Mesothelial cell of epicardium (in vitro differentiated cells): ENCODE results near the gene PROZ. TPM values are rescaled to one million over a fixed set of nuclear protein-coding genes. Genes with fewer than 3 reads are reported as not detected.

ENCODE experiments used
- DNase-seq, 2 experiments: peaks; one replicate each; pipeline ENCODE4 v3.0.0; 2021; ENCODE audit warnings: low spot score in 2 of 2; ENCODE audit not compliant: unreplicated experiment in 2 of 2
- H3K27ac Mint-ChIP-seq: 2 replicates; pipeline ENCODE4 v1.8.0; 2021; ENCODE audit warnings: mixed read lengths
- H3K27me3 Mint-ChIP-seq: 2 replicates; pipeline ENCODE4 v1.8.0; 2021; ENCODE audit warnings: low read depth, mixed read lengths
- H3K36me3 Mint-ChIP-seq: 2 replicates; pipeline ENCODE4 v1.8.0; 2021; ENCODE audit warnings: mixed read lengths
- H3K4me1 Mint-ChIP-seq: 2 replicates; pipeline ENCODE4 v1.8.0; 2021; ENCODE audit warnings: mixed read lengths
- H3K4me3 Mint-ChIP-seq: 2 replicates; pipeline ENCODE4 v1.8.0; 2021; ENCODE audit warnings: mild to moderate bottlenecking, moderate library complexity, mixed read lengths
- H3K9me3 Mint-ChIP-seq: 2 replicates; pipeline ENCODE4 v1.8.0; 2021; ENCODE audit warnings: mixed read lengths
- total RNA-seq: library from RNA; stranded (reverse); gene quantifications from 3 replicates; pipeline ENCODE4 v1.2.1, GENCODE V29; 2021
- TF ChIP-seq, protein P1 (sequence below): fragments of 200-600 bp; sonication (generic); IDR thresholded peaks from one replicate; pipeline ENCODE4 v1.5.0; 2021; ENCODE audit warnings: antibody characterized with exemption; ENCODE audit not compliant: unreplicated experiment

Gene PROZ
- total RNA-seq, 1 donor from 2014 or later = not detected

DNA sequence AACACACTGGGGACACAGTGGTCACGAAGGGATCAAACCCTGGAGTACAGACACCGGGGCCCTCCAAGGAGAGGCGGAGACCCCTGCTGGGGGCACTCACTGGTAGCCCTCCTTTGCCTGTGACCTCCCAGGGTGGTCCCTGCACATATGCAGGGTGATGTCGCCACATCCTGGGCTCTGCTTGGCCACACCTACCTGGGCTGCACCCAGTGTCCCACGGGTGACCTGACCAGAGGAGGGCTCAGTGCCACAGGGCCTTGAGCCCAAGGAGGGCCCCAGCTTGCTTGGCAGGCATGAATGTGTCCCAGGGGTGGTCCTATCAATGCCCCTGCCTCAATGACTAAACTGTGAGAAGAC is 45.9 kb downstream of the PROZ start:
- no peaks in the 10 kb centered on the region for H3K9me3 Mint-ChIP-seq
- H3K36me3 Mint-ChIP-seq = no peaks in the 10 kb centered on the region
- TF ChIP-seq, protein P1, sequence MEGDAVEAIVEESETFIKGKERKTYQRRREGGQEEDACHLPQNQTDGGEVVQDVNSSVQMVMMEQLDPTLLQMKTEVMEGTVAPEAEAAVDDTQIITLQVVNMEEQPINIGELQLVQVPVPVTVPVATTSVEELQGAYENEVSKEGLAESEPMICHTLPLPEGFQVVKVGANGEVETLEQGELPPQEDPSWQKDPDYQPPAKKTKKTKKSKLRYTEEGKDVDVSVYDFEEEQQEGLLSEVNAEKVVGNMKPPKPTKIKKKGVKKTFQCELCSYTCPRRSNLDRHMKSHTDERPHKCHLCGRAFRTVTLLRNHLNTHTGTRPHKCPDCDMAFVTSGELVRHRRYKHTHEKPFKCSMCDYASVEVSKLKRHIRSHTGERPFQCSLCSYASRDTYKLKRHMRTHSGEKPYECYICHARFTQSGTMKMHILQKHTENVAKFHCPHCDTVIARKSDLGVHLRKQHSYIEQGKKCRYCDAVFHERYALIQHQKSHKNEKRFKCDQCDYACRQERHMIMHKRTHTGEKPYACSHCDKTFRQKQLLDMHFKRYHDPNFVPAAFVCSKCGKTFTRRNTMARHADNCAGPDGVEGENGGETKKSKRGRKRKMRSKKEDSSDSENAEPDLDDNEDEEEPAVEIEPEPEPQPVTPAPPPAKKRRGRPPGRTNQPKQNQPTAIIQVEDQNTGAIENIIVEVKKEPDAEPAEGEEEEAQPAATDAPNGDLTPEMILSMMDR = no peak
- peaks cover 21% of the 10 kb centered on the region for H3K4me1 Mint-ChIP-seq
- no peak overlapping the region for H3K4me3 Mint-ChIP-seq
- no peak for DNase-seq
- no peaks in the 10 kb centered on the region for H3K27me3 Mint-ChIP-seq
- no peak overlapping the region for H3K27ac Mint-ChIP-seq

DNA sequence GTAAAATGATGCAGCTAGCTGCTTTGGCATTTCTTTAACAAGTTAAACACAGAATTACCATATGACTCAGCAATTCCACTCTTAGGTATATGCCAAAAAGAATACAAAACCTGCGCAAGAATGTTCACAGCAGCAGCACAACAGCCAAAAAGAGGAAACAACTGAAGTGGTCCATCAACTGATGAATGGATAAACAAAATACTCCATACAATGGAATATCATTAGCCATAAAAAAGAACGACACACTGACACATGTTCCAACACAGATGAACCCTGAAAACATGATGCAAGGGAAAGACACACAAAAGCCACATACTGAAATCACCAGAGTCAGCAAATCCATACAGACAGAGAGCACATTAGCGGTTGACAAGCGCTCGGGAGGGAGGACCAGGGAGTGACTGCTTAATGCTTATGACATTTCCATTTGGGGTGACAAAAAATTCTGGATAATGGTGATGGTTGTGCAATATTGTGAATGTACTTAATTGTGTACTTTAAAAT is 47.0 kb downstream of the PROZ start:
- Mint-ChIP-seq H3K4me3 (no peak overlapping the region), H3K36me3 (no peaks in the 10 kb centered on the region), H3K27ac (no peak overlapping the region), H3K27me3 (no peaks in the 10 kb centered on the region), H3K4me1 (peaks cover 26% of the 10 kb centered on the region), H3K9me3 (no peaks in the 10 kb centered on the region)
- TF ChIP-seq, protein P1 = no peak
- DNase-seq = no peak

DNA sequence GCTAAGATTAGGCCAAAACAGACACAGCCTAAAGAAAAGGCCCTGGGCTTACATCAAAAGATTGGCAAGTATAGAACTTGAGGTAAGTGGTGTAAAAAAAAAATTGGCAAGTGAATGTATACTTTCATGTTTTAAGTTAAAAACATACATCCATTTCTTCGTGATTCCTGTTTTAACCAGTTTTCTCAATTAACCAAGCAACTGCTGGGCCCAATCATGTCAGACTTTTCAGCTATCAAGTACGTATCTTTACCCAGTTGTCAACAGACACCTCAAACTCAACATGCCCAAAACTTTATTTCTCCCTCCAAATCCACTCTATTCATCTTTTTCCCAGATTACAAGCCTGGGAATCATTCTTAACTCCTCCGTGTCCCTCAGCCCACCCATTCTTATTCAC is 49.0 kb downstream of the PROZ start:
- Mint-ChIP-seq H3K9me3 (no peaks in the 10 kb centered on the region), H3K4me3 (peak overlapping the region; percentile 87), H3K4me1 (peaks cover 40% of the 10 kb centered on the region), H3K36me3 (peaks cover 9% of the 10 kb centered on the region), H3K27me3 (no peaks in the 10 kb centered on the region), H3K27ac (peak overlapping the region; percentile 77)
- no peak for DNase-seq
- TF ChIP-seq, protein P1 = no peak

DNA sequence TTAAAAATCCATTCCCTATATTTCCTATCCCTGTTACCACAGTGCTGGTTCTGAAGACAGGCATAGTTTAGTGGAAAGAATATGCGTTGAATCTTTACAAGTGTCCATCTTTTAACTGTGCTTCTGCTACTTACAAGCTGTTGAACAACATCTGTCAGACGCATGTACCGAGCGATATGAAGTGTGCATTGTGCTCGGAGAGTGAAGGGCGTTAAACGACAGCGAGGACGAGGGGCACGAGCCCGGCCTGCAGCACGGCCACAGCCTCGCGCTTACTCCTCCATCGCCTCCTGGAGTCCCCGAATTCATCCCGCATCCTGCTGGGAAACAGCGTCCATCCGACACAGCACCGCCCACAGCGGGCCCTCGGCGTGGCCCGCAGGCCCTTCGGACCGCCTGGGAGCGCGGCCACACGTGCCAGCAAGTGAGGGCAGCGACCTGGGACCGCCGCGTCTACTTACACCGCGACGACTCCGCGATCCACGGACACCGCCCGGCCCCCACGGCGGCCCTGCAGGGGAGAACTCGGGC is 49.5 kb downstream of the PROZ start:
- Mint-ChIP-seq H3K9me3 (no peaks in the 10 kb centered on the region), H3K4me3 (peak overlapping the region; percentile 87), H3K27me3 (no peaks in the 10 kb centered on the region), H3K4me1 (peaks cover 40% of the 10 kb centered on the region), H3K27ac (peak overlapping the region; percentile 77), H3K36me3 (peaks cover 9% of the 10 kb centered on the region)
- TF ChIP-seq, protein P1 = no peak
- DNase-seq = no peak

DNA sequence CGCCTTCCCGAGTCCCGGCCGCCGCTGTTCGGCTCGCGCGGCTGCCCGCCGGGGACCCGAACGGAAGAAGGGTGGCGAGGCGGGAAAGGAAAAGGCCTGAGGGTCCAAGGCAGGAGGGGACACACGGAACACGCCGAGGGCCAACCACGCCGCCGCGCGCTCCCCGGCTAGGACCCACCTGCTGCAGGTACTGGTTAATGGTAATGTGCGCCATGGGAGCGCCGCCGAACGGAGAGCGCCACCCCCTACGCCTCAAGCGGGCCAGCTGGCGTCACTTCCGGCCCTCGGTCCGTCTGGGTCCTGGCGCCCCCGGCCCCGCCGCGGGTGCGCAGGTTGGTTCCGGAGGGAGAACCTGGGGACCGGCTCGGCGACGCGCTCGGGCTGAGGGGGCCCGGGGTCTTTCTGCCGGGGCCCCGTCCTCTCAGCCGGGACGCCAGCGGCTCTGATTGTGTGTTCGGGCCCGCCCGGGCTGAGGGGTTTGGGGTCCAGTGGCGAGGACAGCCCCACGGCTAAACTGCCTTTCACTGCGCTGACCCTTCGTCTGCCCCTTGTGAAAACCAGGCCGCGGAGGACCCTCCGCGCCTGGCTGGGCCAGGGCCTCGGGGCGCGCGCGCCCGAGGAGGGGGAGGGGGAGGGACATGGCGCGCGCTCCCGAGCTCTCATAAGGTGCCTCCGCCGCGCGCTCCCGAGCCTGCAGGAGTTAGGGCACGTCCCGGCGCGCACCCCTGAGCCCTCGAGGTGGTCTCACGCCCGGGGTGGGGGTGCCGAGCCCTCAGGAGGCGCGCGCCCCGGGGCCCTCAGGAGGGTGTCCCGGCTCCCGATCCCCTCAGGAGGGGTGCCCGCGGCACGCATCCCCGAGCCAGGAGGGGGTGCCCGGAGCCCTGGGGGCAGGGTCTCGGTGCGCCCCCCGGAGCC is 50.2 kb downstream of the PROZ start, which contains the start of gene PCID2:
PCID2 (minus strand) TSS at position 249 of the 915 bp plus-strand sequence; CDS start at position 214, 35 bp downstream.
- H3K4me1 Mint-ChIP-seq = peaks cover 40% of the 10 kb centered on the region
- DNase-seq = peak; percentile 86 to 95
- TF ChIP-seq, protein P1 = no peak
- H3K36me3 Mint-ChIP-seq = peaks cover 9% of the 10 kb centered on the region
- no peaks in the 10 kb centered on the region for H3K27me3 Mint-ChIP-seq
- H3K9me3 Mint-ChIP-seq = no peaks in the 10 kb centered on the region
- H3K4me3 Mint-ChIP-seq = peak within 1 kb of the TSS; percentile 87
- peak within 1 kb of the TSS; percentile 78 for H3K27ac Mint-ChIP-seq
